ENCODE data around the gene ATXN7L3. TPM values are rescaled to one million over a fixed set of nuclear protein-coding genes. Genes with fewer than 3 reads are reported as not detected.
"Not testable (repeated sequence)": the region's sequence is repeated elsewhere in the genome, so short reads cannot be mapped to it uniquely, and the experiment has no call there.

Gene ATXN7L3
- total RNA-seq (2014; rRNA removed; shearing (Covaris generic); ENCODE audit: low replicate concordance), result 19.9 and 28.8 TPM in 2 replicates

GRCh38 chr17:44199553-44200477 lies at the start of gene ATXN7L3:
ATXN7L3 (minus strand) TSS chr17:44199884; CDS start chr17:44198070, 1,814 bp downstream.
- in situ Hi-C loops (cut with HindIII; ENCODE audit: low pct_unique_long_range_greater_than_20kb, low sequenced_read_pairs), result no loop called here
- peak; percentile 97 for DNase-seq (ENCODE audit: low read depth)

GRCh38 chr17:44247876-44248736 lies 48.4 kb upstream of the ATXN7L3 start:
- no peak for DNase-seq (ENCODE audit: low read depth)
- in situ Hi-C loops (cut with HindIII; ENCODE audit: low pct_unique_long_range_greater_than_20kb, low sequenced_read_pairs), result no loop called here

GRCh38 chr17:44247440-44247841 lies 47.8 kb upstream of the ATXN7L3 start:
- in situ Hi-C loops (cut with HindIII; ENCODE audit: low pct_unique_long_range_greater_than_20kb, low sequenced_read_pairs), result no loop called here
- no peak for DNase-seq (ENCODE audit: low read depth)

GRCh38 chr17:44241106-44241624 lies 41.5 kb upstream of the ATXN7L3 start:
- in situ Hi-C loops (cut with HindIII; ENCODE audit: low pct_unique_long_range_greater_than_20kb, low sequenced_read_pairs), result no loop called here
- no peak for DNase-seq (ENCODE audit: low read depth)

- DNase-seq (ENCODE audit: low read depth); in situ Hi-C loops (cut with HindIII; ENCODE audit: low pct_unique_long_range_greater_than_20kb, low sequenced_read_pairs): not testable (repeated sequence)
Measured at GRCh38 chr17:44237886-44238285, 38.2 kb upstream of the ATXN7L3 start.

- in situ Hi-C loops (cut with HindIII; ENCODE audit: low pct_unique_long_range_greater_than_20kb, low sequenced_read_pairs), result no loop called here
- DNase-seq (ENCODE audit: low read depth), result no peak
Measured at GRCh38 chr17:44236444-44236991, 36.8 kb upstream of the ATXN7L3 start.

GRCh38 chr17:44235583-44235936 lies 35.9 kb upstream of the ATXN7L3 start:
- in situ Hi-C loops (cut with HindIII; ENCODE audit: low pct_unique_long_range_greater_than_20kb, low sequenced_read_pairs), result no loop called here
- DNase-seq (ENCODE audit: low read depth), result no peak

GRCh38 chr17:44233582-44233981 lies 33.9 kb upstream of the ATXN7L3 start:
- in situ Hi-C loops (cut with HindIII; ENCODE audit: low pct_unique_long_range_greater_than_20kb, low sequenced_read_pairs), result no loop called here

GRCh38 chr17:44232061-44232460 lies 32.4 kb upstream of the ATXN7L3 start:
- in situ Hi-C loops (cut with HindIII; ENCODE audit: low pct_unique_long_range_greater_than_20kb, low sequenced_read_pairs), result no loop called here
- no peak for DNase-seq (ENCODE audit: low read depth)

More at GRCh38 chr17:44233582-44233981, 33.9 kb upstream of the ATXN7L3 start:
- no peak for DNase-seq (ENCODE audit: low read depth)

GRCh38 chr17:44230140-44230539 lies 30.5 kb upstream of the ATXN7L3 start:
- no peak for DNase-seq (ENCODE audit: low read depth)
- in situ Hi-C loops (cut with HindIII; ENCODE audit: low pct_unique_long_range_greater_than_20kb, low sequenced_read_pairs), result no loop called here

- in situ Hi-C loops (cut with HindIII; ENCODE audit: low pct_unique_long_range_greater_than_20kb, low sequenced_read_pairs), result no loop called here
- peak; percentile 37 for DNase-seq (ENCODE audit: low read depth)
Measured at GRCh38 chr17:44229090-44229489, 29.4 kb upstream of the ATXN7L3 start.

- in situ Hi-C loops (cut with HindIII; ENCODE audit: low pct_unique_long_range_greater_than_20kb, low sequenced_read_pairs), result no loop called here
- DNase-seq (ENCODE audit: low read depth), result peak; percentile 55
Measured at GRCh38 chr17:44223541-44224071, 23.9 kb upstream of the ATXN7L3 start.

GRCh38 chr17:44222112-44222869 lies 22.6 kb upstream of the ATXN7L3 start:
- in situ Hi-C loops (cut with HindIII; ENCODE audit: low pct_unique_long_range_greater_than_20kb, low sequenced_read_pairs), result no loop called here
- DNase-seq (ENCODE audit: low read depth), result peak; percentile 88

- DNase-seq (ENCODE audit: low read depth), result no peak
- in situ Hi-C loops (cut with HindIII; ENCODE audit: low pct_unique_long_range_greater_than_20kb, low sequenced_read_pairs), result no loop called here
Measured at GRCh38 chr17:44221862-44222111, 22.1 kb upstream of the ATXN7L3 start.

- in situ Hi-C loops (cut with HindIII; ENCODE audit: low pct_unique_long_range_greater_than_20kb, low sequenced_read_pairs), result no loop called here
Measured at GRCh38 chr17:44221084-44221861, 21.6 kb upstream of the ATXN7L3 start.

GRCh38 chr17:44220213-44221083 lies 20.8 kb upstream of the ATXN7L3 start:
- DNase-seq (ENCODE audit: low read depth), result peak; percentile 66
- in situ Hi-C loops (cut with HindIII; ENCODE audit: low pct_unique_long_range_greater_than_20kb, low sequenced_read_pairs), result no loop called here

More at GRCh38 chr17:44221084-44221861, 21.6 kb upstream of the ATXN7L3 start:
- peak; percentile 81 for DNase-seq (ENCODE audit: low read depth)
